ENCODE measurements around the gene ADNP2.

The ADNP2 gene

GRCh38 chr18:80120932-80121331, 11.9 kb downstream of the ADNP2 start:
- Histone ChIP-seq H3K79me2 (ENCODE audit: control insufficient read depth, insufficient read depth, low read length) (peaks cover 52% of the 10 kb centered on the region), H3K27me3 (ENCODE audit: insufficient read depth, low read length, poor library complexity) (no peaks in the 10 kb centered on the region), H2BK5ac (ENCODE audit: low read length) (no peak overlapping the region), H2BK15ac (replicated peaks; ENCODE audit: low read depth) (no peak overlapping the region), H3K36me3 (ENCODE audit: control insufficient read depth, insufficient read depth, low read length) (no peaks in the 10 kb centered on the region), H4K5ac (ENCODE audit: low read length) (no peak overlapping the region), H3K4me2 (ENCODE audit: low read length) (no peak overlapping the region), H3K4me3 (ENCODE audit: low read length) (no peak overlapping the region), H3K23ac (ENCODE audit: low read length) (no peak overlapping the region), H4K8ac (ENCODE audit: low read depth, low read length) (no peak overlapping the region), H3K18ac (ENCODE audit: low read length) (no peak overlapping the region), H3K56ac (ENCODE audit: low read length) (no peak overlapping the region), H3K4ac (ENCODE audit: low read depth, low read length) (no peak overlapping the region), H3K4me1 (ENCODE audit: control insufficient read depth, low read depth, low read length) (peaks cover 2% of the 10 kb centered on the region), H2BK120ac (ENCODE audit: low read depth, low read length) (no peak overlapping the region), H3K27ac (ENCODE audit: low read depth, low read length) (no peak overlapping the region), H3K79me1 (ENCODE audit: low read length) (peaks cover 7% of the 10 kb centered on the region), H3K9ac (ENCODE audit: low read length) (no peak overlapping the region), H2AK5ac (ENCODE audit: low read length) (no peak overlapping the region)
- WGBS (ENCODE audit: extremely low coverage, insufficient coverage, low lambda C conversion rate) = no CpG with 5 or more reads among the region's 1 CpG
- DNase-seq = no peak

GRCh38 chr18:80124131-80124530, 15.1 kb downstream of the ADNP2 start:
- H3K4me1 ChIP-seq (ENCODE audit: control insufficient read depth, low read depth, low read length) = peaks cover 3% of the 10 kb centered on the region
- no peaks in the 10 kb centered on the region for H3K36me3 ChIP-seq (ENCODE audit: control insufficient read depth, insufficient read depth, low read length)
- no peak overlapping the region for H3K9ac ChIP-seq (ENCODE audit: low read length)
- no peak overlapping the region for H3K4ac ChIP-seq (ENCODE audit: low read depth, low read length)
- no peak overlapping the region for H3K4me2 ChIP-seq (ENCODE audit: low read length)
- no peak overlapping the region for H4K5ac ChIP-seq (ENCODE audit: low read length)
- H3K79me1 ChIP-seq (ENCODE audit: low read length) = peaks cover 10% of the 10 kb centered on the region
- no peak overlapping the region for H2BK120ac ChIP-seq (ENCODE audit: low read depth, low read length)
- no peaks in the 10 kb centered on the region for H3K27me3 ChIP-seq (ENCODE audit: insufficient read depth, low read length, poor library complexity)
- H2AK5ac ChIP-seq (ENCODE audit: low read length) = no peak overlapping the region
- no peak overlapping the region for H3K56ac ChIP-seq (ENCODE audit: low read length)
- H3K27ac ChIP-seq (ENCODE audit: low read depth, low read length) = no peak overlapping the region
- no peak overlapping the region for H4K8ac ChIP-seq (ENCODE audit: low read depth, low read length)
- no peak overlapping the region for H3K4me3 ChIP-seq (ENCODE audit: low read length)
- no peak for DNase-seq
- H2BK15ac ChIP-seq (replicated peaks; ENCODE audit: low read depth) = no peak overlapping the region
- H3K23ac ChIP-seq (ENCODE audit: low read length) = no peak overlapping the region
- H2BK5ac ChIP-seq (ENCODE audit: low read length) = no peak overlapping the region
- peaks cover 61% of the 10 kb centered on the region for H3K79me2 ChIP-seq (ENCODE audit: control insufficient read depth, insufficient read depth, low read length)
- no peak overlapping the region for H3K18ac ChIP-seq (ENCODE audit: low read length)

- no peak overlapping the region for H3K4me2 ChIP-seq (ENCODE audit: low read length)
- H3K56ac ChIP-seq (ENCODE audit: low read length) = no peak overlapping the region
- H4K8ac ChIP-seq (ENCODE audit: low read depth, low read length) = no peak overlapping the region
- no CpG with 5 or more reads among the region's 9 CpGs for WGBS (ENCODE audit: extremely low coverage, insufficient coverage, low lambda C conversion rate)
- no peak for DNase-seq
- H2BK120ac ChIP-seq (ENCODE audit: low read depth, low read length) = no peak overlapping the region
- H2BK5ac ChIP-seq (ENCODE audit: low read length) = no peak overlapping the region
- peaks cover 61% of the 10 kb centered on the region for H3K79me2 ChIP-seq (ENCODE audit: control insufficient read depth, insufficient read depth, low read length)
- no peak overlapping the region for H3K4me3 ChIP-seq (ENCODE audit: low read length)
- H3K79me1 ChIP-seq (ENCODE audit: low read length) = peaks cover 15% of the 10 kb centered on the region
- H3K4me1 ChIP-seq (ENCODE audit: control insufficient read depth, low read depth, low read length) = peaks cover 6% of the 10 kb centered on the region
- no peak overlapping the region for H3K27ac ChIP-seq (ENCODE audit: low read depth, low read length)
- no peaks in the 10 kb centered on the region for H3K27me3 ChIP-seq (ENCODE audit: insufficient read depth, low read length, poor library complexity)
- H3K9ac ChIP-seq (ENCODE audit: low read length) = no peak overlapping the region
- H3K18ac ChIP-seq (ENCODE audit: low read length) = no peak overlapping the region
- no peak overlapping the region for H2BK15ac ChIP-seq (replicated peaks; ENCODE audit: low read depth)
- no peak overlapping the region for H2AK5ac ChIP-seq (ENCODE audit: low read length)
- H3K23ac ChIP-seq (ENCODE audit: low read length) = no peak overlapping the region
- H4K5ac ChIP-seq (ENCODE audit: low read length) = no peak overlapping the region
- H3K36me3 ChIP-seq (ENCODE audit: control insufficient read depth, insufficient read depth, low read length) = no peaks in the 10 kb centered on the region
- H3K4ac ChIP-seq (ENCODE audit: low read depth, low read length) = no peak overlapping the region
Observed at GRCh38 chr18:80126797-80127196, 17.7 kb downstream of the ADNP2 start.

- H2BK15ac ChIP-seq (replicated peaks; ENCODE audit: low read depth) = no peak overlapping the region
- peaks cover 6% of the 10 kb centered on the region for H3K4me1 ChIP-seq (ENCODE audit: control insufficient read depth, low read depth, low read length)
- H2AK5ac ChIP-seq (ENCODE audit: low read length) = no peak overlapping the region
- H3K36me3 ChIP-seq (ENCODE audit: control insufficient read depth, insufficient read depth, low read length) = no peaks in the 10 kb centered on the region
- H2BK5ac ChIP-seq (ENCODE audit: low read length) = no peak overlapping the region
- no peak overlapping the region for H3K4ac ChIP-seq (ENCODE audit: low read depth, low read length)
- no peak for DNase-seq
- no peak overlapping the region for H3K23ac ChIP-seq (ENCODE audit: low read length)
- no peak overlapping the region for H3K9ac ChIP-seq (ENCODE audit: low read length)
- no peak overlapping the region for H2BK120ac ChIP-seq (ENCODE audit: low read depth, low read length)
- H3K4me3 ChIP-seq (ENCODE audit: low read length) = no peak overlapping the region
- no peak overlapping the region for H3K4me2 ChIP-seq (ENCODE audit: low read length)
- no peak overlapping the region for H3K56ac ChIP-seq (ENCODE audit: low read length)
- H3K27ac ChIP-seq (ENCODE audit: low read depth, low read length) = no peak overlapping the region
- H4K5ac ChIP-seq (ENCODE audit: low read length) = no peak overlapping the region
- peaks cover 15% of the 10 kb centered on the region for H3K79me1 ChIP-seq (ENCODE audit: low read length)
- no peak overlapping the region for H3K18ac ChIP-seq (ENCODE audit: low read length)
- H3K79me2 ChIP-seq (ENCODE audit: control insufficient read depth, insufficient read depth, low read length) = peaks cover 60% of the 10 kb centered on the region
- WGBS (ENCODE audit: extremely low coverage, insufficient coverage, low lambda C conversion rate) = no CpG with 5 or more reads among the region's 1 CpG
- H3K27me3 ChIP-seq (ENCODE audit: insufficient read depth, low read length, poor library complexity) = no peaks in the 10 kb centered on the region
- no peak overlapping the region for H4K8ac ChIP-seq (ENCODE audit: low read depth, low read length)
Observed at GRCh38 chr18:80127635-80128034, 18.6 kb downstream of the ADNP2 start.

- no peak overlapping the region for H3K4me3 ChIP-seq (ENCODE audit: low read length)
- H3K27ac ChIP-seq (ENCODE audit: low read depth, low read length) = no peak overlapping the region
- H2BK15ac ChIP-seq (replicated peaks; ENCODE audit: low read depth) = no peak overlapping the region
- no peak overlapping the region for H2AK5ac ChIP-seq (ENCODE audit: low read length)
- no peaks in the 10 kb centered on the region for H3K36me3 ChIP-seq (ENCODE audit: control insufficient read depth, insufficient read depth, low read length)
- peak overlapping the region; percentile 28 for H3K18ac ChIP-seq (ENCODE audit: low read length)
- H3K79me2 ChIP-seq (ENCODE audit: control insufficient read depth, insufficient read depth, low read length) = peaks cover 45% of the 10 kb centered on the region
- H4K8ac ChIP-seq (ENCODE audit: low read depth, low read length) = no peak overlapping the region
- peaks cover 6% of the 10 kb centered on the region for H3K4me1 ChIP-seq (ENCODE audit: control insufficient read depth, low read depth, low read length)
- H3K9ac ChIP-seq (ENCODE audit: low read length) = no peak overlapping the region
- no peak overlapping the region for H3K23ac ChIP-seq (ENCODE audit: low read length)
- H3K4me2 ChIP-seq (ENCODE audit: low read length) = no peak overlapping the region
- no peak overlapping the region for H3K4ac ChIP-seq (ENCODE audit: low read depth, low read length)
- no peak overlapping the region for H3K56ac ChIP-seq (ENCODE audit: low read length)
- no peak overlapping the region for H4K5ac ChIP-seq (ENCODE audit: low read length)
- DNase-seq = no peak
- H3K27me3 ChIP-seq (ENCODE audit: insufficient read depth, low read length, poor library complexity) = no peaks in the 10 kb centered on the region
- H2BK120ac ChIP-seq (ENCODE audit: low read depth, low read length) = no peak overlapping the region
- WGBS (ENCODE audit: extremely low coverage, insufficient coverage, low lambda C conversion rate) = no CpG with 5 or more reads among the region's 7 CpGs
- no peak overlapping the region for H2BK5ac ChIP-seq (ENCODE audit: low read length)
- peaks cover 17% of the 10 kb centered on the region for H3K79me1 ChIP-seq (ENCODE audit: low read length)
Observed at GRCh38 chr18:80129672-80130367, 20.8 kb downstream of the ADNP2 start.

- Histone ChIP-seq H2BK5ac (ENCODE audit: low read length) (no peak overlapping the region), H3K36me3 (ENCODE audit: control insufficient read depth, insufficient read depth, low read length) (peaks cover under 1% of the 10 kb centered on the region), H2AK5ac (ENCODE audit: low read length) (no peak overlapping the region), H2BK15ac (replicated peaks; ENCODE audit: low read depth) (no peak overlapping the region), H3K4ac (ENCODE audit: low read depth, low read length) (no peak overlapping the region), H3K4me1 (ENCODE audit: control insufficient read depth, low read depth, low read length) (peaks cover 6% of the 10 kb centered on the region), H3K27ac (ENCODE audit: low read depth, low read length) (no peak overlapping the region), H4K5ac (ENCODE audit: low read length) (no peak overlapping the region), H3K4me3 (ENCODE audit: low read length) (no peak overlapping the region), H3K18ac (ENCODE audit: low read length) (no peak overlapping the region), H3K4me2 (ENCODE audit: low read length) (no peak overlapping the region), H3K27me3 (ENCODE audit: insufficient read depth, low read length, poor library complexity) (no peaks in the 10 kb centered on the region), H3K79me1 (ENCODE audit: low read length) (peaks cover 16% of the 10 kb centered on the region), H3K9ac (ENCODE audit: low read length) (no peak overlapping the region), H3K23ac (ENCODE audit: low read length) (no peak overlapping the region), H3K79me2 (ENCODE audit: control insufficient read depth, insufficient read depth, low read length) (peaks cover 41% of the 10 kb centered on the region), H4K8ac (ENCODE audit: low read depth, low read length) (no peak overlapping the region), H3K56ac (ENCODE audit: low read length) (no peak overlapping the region), H2BK120ac (ENCODE audit: low read depth, low read length) (no peak overlapping the region)
- WGBS (ENCODE audit: extremely low coverage, insufficient coverage, low lambda C conversion rate) = no CpG with 5 or more reads among the region's 5 CpGs
- no peak for DNase-seq
Observed at GRCh38 chr18:80130555-80130954, 21.5 kb downstream of the ADNP2 start.

Data from mesendoderm (in vitro differentiated cells).